CD4-positive, alpha-beta T cell treated with Interleukin-17A for 4 hours (primary cell): ENCODE measurements around the gene TBC1D22A.

Experiments
- DNase-seq: peaks from one replicate; pipeline ENCODE4 v3.0.0-alpha.2; 2020; ENCODE audit warnings: mixed read lengths

The TBC1D22A gene

DNA sequence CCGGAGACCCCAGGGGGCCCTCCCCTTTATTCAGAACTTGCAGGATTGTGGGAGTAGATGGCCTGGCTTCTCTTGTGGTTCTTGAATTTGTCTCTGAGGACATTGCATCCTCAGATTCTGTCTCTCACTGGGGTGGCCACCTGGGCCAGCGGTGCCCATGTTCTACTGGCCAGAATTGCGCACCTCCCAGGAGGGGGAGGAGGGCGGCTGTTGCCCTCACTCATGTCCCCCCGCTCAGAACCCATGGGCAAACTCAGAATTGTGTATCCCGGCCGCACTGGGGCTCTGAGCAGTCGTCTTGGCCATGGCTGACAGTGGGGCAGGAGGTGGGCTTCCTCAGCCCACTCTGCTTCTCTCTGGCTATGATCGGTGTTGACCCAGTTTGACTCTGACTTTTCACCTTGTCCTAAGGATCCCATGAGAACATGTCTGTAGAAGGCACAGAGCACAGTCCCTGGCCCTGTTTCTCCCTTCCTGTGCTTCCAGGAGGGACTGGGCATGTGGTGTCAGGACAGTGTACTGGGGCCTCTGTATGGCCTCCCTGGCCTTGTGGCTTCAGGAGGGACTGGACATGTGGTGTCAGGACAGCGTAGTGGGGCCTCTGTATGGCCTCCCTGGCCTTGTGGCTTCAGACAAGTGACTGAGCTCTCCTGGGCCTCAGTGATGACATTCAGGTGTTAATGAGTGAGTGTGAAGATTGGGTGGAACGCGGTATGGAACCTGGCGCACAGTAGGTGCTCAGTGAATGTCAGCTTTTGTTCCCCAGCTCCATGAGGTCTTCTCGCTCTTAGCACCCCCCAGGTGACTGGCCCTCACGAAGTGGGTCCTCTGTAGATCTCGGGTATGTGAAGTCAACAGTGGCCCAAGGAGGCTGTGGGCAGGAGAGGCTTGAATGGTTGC lies 99.3 kb downstream of the TBC1D22A start:
- no peak for DNase-seq

DNA sequence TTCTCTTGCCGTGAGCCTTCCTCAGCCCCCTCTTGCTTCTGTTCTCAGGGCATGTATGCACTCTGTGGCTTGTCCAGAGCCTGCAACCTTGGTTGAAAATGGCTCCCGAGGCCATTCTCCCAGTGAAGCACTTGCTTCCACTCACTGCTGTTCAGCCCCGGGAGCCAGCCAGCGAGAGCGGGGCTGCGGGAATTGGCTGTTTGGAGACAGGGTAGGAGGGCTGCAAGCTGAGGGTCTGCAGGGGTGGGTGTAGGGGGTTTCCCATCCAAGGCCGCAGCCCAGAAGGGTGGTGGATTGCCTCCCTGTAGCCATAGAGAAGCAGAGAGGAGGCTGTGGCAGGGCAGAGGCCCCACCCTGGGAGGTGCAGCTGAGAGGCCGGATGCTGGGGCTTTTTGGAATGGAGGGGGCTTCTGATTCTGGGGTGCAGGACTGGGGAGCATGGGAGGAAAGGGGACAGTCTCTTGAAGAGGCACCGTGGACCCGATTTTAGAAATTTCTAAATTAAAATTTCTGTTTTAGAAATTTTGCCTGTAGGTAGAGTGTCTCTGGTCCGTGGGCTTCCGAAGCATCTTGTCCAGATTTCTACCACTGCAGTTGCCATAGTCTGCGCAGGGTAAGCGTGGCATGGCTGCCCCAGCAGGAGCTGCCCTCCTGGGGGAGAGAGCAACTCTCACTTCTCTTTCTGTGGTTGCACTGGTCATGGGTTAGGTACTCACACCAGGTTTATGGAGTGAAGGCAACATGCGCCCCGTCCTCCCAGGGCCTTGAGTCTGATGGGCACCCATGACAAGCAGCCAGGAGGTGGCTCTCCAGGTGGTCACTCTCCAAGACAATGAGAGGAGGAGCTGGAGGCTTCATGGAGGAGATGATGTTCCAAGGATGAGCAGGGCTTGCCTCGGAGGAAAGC lies 100.2 kb downstream of the TBC1D22A start:
- DNase-seq, result no peak

DNA sequence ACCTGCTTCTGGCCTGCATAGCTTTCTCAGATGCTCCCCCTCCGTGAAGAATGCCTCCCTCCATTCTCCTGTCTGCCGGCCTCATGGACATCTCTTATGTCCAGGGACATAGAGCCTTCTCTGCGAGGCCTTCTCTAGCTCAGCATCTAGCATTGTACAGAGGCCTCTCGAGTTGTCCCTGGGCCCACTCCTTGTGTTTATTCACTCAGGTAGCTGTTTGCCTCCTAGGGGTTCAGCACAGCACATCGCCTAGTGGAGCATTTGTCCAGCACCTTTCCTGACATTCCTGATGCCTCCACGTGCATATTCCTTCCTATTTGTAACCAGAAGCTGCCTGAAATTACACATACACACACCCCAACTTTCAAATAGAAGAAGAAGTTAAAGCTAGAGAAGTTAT lies 101.3 kb downstream of the TBC1D22A start:
- no peak for DNase-seq

DNA sequence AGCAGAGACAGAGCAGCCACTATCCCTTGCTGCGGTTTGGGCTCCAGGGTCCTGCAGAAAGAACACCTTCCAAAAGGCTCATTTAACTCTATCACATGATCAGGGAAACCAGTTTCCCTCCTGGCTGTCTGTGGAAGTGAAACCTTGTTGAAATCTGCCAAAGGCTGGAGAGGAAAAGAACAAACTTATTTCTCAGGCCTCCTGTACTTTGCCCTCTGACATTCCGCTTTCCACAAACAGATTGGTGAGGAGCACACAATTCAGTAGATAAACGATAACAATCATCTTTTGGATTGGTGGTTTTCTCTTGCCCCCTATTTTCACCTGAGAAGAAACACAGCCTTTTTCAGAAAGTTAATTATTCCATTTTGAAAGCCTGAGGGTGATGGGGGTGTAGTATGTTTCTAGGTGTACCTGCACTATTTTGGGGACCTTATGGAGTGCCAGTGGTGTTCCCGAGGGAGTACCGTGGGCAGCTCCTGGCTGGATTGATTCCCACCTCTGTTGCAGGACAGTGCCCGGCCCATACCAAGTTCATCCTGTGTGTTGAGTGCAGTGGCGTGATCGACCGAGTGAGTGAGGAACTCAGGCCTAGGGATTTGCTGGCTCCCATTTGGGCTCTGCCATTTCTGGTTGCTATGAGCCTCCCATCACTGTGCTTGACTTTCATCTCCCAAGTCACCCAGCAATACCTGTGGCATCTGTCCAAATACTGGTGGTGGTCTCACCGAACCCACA lies 102.0 kb downstream of the TBC1D22A start:
- DNase-seq, result no peak

DNA sequence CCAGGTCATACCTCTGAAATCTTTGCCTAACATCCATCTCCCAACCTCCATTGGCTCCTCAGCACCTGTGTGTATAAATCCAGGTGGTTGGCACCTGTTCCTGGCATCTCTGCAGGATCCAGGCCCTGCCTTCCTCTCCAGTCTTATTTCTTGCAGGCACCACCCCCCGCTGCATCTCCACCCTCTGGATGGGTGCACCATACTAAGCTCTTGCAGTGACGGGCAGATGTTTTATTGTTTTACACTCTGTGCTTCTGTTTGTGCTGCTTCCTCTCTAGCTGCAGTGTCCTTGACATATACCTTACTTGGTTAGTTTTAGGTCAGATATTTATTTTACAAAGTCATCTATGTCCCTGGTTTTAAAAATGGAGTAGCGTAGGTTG lies 102.6 kb downstream of the TBC1D22A start:
- no peak for DNase-seq

DNA sequence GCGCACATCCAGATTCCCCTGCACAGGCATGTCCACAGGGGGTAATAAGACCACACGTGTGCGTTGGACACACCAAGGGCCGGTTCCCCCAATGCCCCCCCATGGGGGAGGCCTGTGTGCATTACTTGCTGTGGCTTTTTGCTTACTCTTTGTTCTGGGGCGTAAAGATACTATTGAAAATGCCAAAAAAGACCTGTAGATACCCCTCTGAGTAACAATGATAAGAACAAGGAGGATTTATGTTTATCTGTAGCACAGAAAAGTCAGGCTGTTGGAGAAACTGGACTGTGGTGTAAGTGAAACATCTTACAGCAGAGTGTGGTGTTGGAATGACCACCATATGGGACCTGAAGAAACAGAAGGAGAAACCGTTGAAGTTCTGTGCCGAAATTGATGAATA lies 103.2 kb downstream of the TBC1D22A start:
- no peak for DNase-seq

DNA sequence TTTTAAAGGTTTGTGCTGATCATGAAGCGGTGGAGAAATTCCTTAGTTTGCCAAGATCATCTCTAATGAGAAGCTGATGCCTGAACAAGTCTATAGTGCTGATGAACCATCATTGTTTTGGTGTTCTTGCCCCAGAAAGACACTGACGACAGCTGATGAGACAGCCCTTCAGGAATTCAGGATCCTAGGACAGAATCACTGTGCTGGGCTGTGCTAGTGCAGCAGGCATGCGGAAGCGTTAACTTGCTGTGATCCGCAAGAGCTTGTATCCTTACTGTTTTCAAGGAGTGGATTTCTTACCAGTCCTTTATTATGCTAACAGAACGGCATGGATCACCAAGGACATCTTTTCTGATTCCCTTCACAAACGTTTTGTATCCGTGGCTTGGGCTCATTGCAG lies 104.1 kb downstream of the TBC1D22A start:
- no peak for DNase-seq

DNA sequence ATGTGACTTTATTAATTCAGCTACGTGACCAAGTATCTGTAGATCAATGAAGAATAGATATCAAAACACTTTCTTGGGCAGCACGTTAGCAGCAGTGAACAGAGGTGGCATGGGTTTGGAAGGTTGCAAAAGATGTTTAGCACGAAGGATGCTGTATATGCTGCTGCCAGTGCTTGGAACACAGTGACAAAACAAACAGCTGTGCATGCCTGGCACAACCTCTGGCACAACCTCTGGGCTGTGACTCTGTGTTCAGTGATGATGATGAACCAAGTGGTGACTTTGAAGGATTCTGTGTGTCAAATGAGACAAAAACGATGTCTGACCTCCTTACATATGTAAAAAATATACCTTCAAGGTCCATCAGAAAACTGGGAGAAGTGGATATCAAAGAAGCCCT lies 104.7 kb downstream of the TBC1D22A start:
- no peak for DNase-seq

DNA sequence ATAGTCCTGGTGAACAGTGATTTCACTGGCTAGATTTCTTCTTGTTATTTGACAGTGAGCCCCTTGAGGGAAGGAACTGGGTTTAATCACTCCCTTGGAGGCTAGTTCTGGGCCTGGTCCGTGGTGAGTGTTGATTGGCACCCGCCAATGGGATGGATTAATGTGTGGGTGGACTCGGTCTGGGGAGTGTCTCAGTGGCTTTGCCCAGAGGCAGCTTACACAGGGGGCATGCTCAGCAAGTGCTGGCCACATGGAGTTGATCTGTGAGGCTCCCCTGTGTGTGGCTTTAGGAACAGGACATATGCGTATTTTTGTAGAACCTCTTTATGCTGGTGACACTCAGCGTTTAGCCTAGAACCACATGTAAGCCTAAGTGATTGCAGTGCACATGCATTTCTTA lies 106.9 kb downstream of the TBC1D22A start:
- DNase-seq, result no peak

DNA sequence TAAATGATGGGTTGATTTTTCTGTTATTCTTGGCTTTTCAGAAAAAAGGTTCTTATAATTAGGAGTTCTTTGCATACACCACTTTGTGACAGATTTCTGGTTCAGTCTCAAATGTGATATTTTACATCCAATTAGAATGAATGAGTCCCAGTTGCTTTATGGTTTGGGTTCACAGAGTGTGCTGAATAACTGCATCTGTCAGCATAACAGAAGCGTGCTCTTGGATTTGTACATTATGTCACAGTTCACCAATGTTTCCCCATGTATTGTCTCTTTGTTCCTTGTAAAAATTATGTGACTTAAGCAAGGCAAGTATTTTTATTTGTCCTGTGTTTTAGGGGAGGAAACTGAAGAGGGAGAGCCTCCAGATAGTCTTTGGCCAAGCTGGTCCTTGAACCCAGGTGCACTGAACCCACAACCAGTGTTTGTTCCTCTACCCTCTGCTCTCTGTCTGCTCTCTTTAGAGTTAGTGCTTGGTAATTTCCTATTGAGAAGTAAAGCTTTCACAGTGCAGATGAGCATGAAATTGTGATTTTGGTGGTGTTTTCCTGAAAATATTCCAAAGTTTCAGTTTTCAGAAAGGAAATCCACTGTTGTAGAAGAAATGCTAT lies 107.5 kb downstream of the TBC1D22A start:
- no peak for DNase-seq

DNA sequence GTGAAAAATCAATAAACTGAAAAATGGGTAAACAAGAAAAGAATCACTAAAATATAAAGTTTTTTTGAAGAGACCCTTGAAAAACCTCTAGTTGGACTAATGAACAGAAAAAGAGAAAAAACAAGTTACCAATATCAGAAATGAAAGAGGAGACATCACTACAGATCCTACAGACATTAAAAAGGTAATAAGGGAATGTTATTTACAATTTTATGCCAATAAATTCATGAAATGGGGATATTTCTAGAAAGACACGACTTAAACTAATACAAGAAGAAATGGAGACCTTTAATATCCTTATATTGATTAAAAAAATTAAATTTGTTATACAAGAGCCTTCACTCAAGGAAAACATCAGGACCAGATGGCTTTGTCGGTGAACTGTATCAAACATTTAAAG lies 109.4 kb downstream of the TBC1D22A start:
- DNase-seq, result no peak

DNA sequence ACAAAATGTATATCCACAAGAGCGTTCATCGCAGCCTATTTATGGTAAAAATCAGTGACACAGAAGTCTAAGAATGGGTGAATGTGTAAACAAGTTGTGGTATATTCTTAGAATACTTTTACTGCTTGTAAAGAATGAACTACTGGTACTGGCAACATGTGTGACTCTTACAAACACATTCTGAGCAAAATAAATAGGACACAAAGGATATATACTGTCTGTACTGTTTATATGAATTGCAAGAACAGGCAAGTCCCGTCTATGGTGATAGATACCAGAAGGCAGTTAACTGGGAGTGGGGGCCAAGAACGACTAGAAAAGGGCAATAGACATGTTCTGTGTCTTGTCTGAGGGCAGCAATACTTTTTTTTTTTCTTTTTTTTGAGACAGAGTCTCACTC lies 112.6 kb downstream of the TBC1D22A start:
- no peak for DNase-seq

DNA sequence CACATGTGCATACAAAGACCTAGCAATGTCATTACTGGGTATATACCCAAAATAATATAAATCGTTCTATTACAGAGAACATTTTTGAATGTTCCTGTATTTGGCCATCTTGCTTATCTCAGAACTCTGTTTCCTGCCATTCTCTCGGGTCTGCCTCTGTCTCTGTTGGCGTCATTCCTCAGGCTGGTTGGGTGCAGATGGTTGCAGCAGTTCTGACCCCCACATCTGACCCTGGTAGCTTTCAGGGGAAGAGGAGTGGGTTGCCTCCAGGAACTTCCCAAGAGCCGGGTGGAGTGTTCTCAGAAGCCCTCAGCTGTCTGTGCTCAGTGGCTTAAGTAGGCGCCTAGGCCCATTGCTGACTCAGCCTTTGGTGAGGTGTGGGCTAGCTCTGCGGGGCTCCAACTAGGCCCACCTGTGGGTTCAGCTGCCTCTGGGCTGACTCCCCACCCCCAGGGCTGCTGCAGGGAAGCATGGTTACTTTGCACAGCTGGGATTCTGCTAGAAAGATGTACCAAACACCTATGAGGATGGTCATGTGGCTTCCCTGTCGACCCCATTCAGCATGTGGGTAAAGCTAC lies 114.0 kb downstream of the TBC1D22A start:
- no peak for DNase-seq

DNA sequence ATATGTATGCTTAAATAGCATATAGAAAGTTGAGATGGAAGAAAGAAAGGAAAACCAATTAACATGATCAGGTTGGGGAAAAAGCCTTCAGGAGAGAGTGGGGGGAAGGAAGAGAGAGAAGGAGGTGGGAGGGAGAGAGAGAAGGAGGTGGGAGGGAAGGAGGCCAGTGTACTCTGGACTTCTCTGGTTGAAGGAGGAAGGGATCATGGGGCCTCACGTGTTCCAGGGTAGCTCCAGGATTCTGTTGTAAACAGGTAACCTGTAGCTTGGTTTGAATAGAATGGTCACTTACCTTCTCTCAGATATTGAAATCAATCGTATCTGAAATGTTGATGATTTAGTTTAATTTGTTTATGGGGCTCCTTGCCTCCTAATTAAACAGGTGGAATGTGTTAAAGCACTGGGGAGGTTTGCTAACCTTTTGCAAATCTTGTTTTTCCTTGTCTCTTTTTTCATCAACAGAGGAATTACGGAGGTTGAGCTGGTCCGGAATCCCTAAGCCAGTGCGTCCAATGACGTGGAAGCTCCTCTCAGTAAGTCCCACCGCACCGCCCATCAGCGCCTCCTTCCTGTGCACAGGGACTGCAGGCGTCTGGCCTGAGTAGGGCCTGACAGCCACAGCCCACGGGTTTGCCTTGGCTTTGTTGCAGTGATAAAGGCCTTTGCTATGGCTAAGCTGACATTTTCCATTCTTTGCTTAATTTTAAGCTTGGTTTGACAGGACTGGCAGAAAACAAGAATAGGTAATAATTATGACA lies 115.9 kb downstream of the TBC1D22A start:
- DNase-seq, result no peak

DNA sequence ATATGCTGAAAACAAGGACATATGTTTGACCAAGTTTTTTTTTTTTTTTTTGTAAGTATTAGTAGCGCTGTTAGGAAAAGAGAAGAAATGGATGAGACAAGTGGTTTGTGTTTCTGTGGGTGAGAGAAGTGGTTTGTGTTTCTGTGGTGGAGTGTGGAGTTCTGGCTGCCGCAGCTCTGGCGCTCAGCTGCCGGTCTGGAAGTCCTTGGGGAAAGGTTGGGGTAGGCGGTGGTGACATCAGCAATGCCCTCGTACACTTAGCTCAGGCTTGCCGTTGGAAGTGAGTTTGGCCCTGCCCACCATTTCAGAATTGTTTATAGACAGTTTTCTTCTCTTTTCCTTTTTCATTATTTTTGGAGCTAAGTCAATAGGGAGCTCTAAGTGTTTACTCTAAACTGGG lies 116.6 kb downstream of the TBC1D22A start:
- DNase-seq, result no peak

DNA sequence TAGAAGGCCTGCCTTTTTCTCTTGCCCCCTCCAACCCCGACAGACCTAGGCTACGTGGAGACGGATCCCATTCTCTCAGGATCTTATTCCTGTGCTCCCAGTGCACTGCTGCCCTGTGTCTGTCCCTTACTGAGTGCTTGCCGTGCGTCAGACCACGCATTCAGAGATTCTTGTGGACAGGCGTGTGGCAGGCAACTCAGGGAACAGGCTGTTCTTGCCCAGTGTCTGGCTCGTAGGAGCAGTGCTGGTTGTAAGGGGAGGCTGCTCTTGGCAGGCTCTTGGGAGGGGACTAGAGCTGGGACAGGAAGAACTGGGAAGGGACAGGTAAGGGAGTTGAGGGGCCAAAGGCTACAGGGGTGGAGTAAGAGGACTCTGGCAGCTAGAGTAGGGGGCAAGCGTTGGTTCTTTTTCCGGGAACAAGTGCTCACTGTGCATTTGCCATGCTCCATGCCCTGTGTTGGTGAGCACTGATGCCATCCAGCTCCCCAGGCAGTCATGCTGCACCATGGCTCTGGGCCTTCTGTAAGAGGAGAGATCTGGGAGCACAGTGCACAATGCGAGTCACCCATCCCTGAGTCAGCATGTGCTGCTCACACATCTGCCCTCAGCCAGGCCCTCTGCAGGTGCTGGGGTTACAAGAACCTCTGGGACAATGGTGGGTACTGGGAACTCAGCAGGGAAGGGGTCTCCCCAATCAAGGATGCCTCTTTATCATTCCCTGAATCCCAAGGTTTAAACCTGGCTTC lies 119.1 kb downstream of the TBC1D22A start:
- no peak for DNase-seq

DNA sequence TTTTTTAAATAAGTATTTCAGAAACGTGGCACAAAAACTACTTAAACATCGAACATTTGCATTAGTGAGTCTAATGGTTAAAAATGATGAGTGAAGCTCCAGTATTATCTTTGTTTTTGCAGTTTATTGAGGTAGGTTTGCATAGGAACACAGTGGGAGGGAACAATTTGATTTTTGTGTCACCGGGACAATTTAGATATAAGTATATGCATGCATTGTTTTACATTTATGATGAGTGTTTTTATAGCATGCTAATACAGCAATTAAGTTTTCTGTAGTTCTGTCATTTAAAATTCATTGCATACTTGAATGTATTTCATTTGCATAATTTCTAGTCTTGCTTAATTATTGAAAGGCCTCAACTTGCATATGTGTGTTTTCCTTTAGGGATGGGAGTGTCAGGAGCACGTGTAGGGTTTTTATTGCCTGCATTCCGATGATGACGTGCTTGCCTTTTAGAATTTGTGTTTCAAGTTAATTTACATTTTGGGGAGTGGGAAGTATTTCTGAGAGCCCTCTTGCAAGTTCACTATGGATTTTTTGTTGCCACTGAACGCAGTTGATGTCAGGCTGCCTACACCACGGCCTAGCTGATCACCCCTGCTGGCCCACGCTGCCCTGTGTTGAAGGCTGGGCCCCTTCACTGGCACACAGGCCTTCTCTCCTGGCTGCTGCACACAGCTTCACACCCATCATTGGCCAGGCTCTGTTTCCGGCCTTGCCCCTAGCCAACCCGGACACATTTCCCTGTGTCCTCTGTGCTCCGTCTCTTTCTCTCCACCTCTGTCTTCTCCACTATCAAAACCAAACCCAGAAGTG lies 120.9 kb downstream of the TBC1D22A start:
- no peak for DNase-seq

DNA sequence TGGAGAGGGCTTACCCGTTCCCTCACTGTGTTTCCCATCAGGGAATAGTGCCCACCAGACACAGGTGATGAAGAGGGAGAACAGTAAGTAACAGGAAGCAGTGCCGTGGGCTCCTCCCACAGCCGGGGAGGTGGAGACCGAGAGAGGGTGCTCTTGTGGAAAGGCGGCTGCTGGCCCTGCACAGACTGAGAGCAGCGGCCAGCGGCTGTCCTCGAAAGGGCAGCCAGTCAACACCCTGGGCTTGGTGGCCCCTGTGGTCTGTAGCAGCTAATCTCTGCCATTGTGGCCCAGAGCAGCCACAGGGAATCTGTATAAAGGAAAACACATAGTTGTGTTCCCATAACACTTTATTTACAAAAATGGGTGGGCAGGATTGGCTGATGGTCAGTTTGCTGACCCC lies 121.9 kb downstream of the TBC1D22A start:
- DNase-seq, result no peak

DNA sequence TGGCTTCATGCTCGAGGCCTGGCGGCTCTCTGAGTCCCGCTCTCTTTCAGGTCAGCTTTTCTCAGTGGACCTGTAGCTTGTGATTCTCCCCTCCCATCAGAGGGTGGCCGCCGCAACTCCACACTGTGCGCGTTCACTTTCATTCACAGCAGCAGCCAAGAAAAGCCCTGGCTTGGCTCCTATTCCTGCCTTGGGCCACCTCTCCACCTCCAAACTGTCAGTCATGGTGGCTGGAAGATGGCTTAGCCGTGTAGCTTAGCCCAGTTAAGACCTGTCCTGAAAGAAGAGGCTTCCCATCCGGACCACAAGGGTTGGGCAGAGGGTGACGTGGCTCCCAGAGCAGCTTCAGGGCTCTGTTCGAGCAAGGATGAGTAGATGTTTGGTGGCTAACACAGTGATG lies 125.5 kb downstream of the TBC1D22A start:
- DNase-seq, result no peak

DNA sequence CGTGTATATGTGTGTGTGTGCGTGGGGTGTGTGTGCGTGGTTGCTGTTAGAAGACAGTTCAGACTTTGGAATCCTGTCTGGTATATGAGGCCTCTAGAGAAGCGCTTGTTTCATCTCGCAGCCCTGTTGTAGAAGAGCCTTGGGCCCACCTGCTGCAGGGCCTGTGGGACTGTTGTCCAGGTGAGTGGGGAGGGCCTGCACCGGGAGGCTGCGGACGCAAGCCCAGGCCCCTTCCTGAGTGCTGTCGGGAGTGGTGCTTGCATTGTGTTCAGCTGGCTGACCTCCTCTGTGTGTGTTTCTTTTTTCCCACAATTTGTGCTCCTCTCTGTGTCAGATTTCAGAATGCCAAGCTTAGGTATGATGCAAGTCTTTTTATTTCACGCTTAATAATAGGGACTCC lies 128.4 kb downstream of the TBC1D22A start:
- DNase-seq, result no peak
